HEK293T (cell line): ENCODE measurements around the gene PTPRM.

ENCODE experiments used
- CTCF ChIA-PET: fragments of 350-600 bp; formaldehyde crosslinking; extraction: SDS; loops from one replicate; lab custom pipeline; 2021; ENCODE audit warnings: antibody characterized with exemption, inconsistent platforms; lab: Yijun Ruan, JAX
- POLR2A ChIA-PET: fragments of 350-600 bp; formaldehyde crosslinking; extraction: SDS; loops from one replicate; lab custom pipeline; 2020; ENCODE audit warnings: antibody characterized with exemption, inconsistent platforms; lab: Yijun Ruan, JAX
- DNase-seq: peaks from one replicate; pipeline ENCODE4 v3.0.0; 2012; ENCODE audit warnings: mixed read lengths; ENCODE audit errors: extremely low spot score
- ARNT ChIP-seq: fragments of 450-650 bp; IDR thresholded peaks from 2 replicates; pipeline ENCODE4 v1.6.1; 2017; ENCODE audit warnings: mild to moderate bottlenecking
- BHLHE40 ChIP-seq: fragments of 450-650 bp; IDR thresholded peaks from 2 replicates; pipeline ENCODE4 v1.6.1; 2016; ENCODE audit warnings: mild to moderate bottlenecking, moderate library complexity, borderline replicate concordance
- CTBP1 ChIP-seq: fragments of 450-650 bp; IDR thresholded peaks from 2 replicates; pipeline ENCODE4 v1.6.1; 2016; ENCODE audit warnings: borderline replicate concordance
- ELF4 ChIP-seq: fragments of 450-650 bp; IDR thresholded peaks from 2 replicates; pipeline ENCODE4 v1.6.1; 2017; ENCODE audit warnings: antibody characterized with exemption
- FOXA1 ChIP-seq: fragments of 450-650 bp; IDR thresholded peaks from 2 replicates; pipeline ENCODE4 v1.6.1; 2016; ENCODE audit warnings: mild to moderate bottlenecking
- FOXK2 ChIP-seq: fragments of 450-650 bp; IDR thresholded peaks from 2 replicates; pipeline ENCODE4 v1.6.1; 2016; ENCODE audit warnings: mild to moderate bottlenecking
- FOXM1 ChIP-seq: fragments of 450-650 bp; IDR thresholded peaks from 2 replicates; pipeline ENCODE4 v1.6.1; 2017; ENCODE audit warnings: mild to moderate bottlenecking, borderline replicate concordance
- HDGF ChIP-seq: fragments of 450-650 bp; IDR thresholded peaks from 2 replicates; pipeline ENCODE4 v1.6.1; 2017; ENCODE audit warnings: antibody characterized with exemption, borderline replicate concordance
- L3MBTL2 ChIP-seq: fragments of 450-650 bp; conservative IDR thresholded peaks from 2 replicates; pipeline ENCODE4 v1.6.1; 2016; ENCODE audit warnings: mild to moderate bottlenecking
- LEF1 ChIP-seq: fragments of 450-650 bp; IDR thresholded peaks from 2 replicates; pipeline ENCODE4 v1.6.1; 2017; ENCODE audit warnings: mild to moderate bottlenecking, borderline replicate concordance
- NFRKB ChIP-seq: fragments of 450-650 bp; IDR thresholded peaks from 2 replicates; pipeline ENCODE4 v1.6.1; 2016; ENCODE audit warnings: mild to moderate bottlenecking, moderate library complexity
- SP1 ChIP-seq: fragments of 450-650 bp; IDR thresholded peaks from 2 replicates; pipeline ENCODE4 v1.6.1; 2017
- SUZ12 ChIP-seq: fragments of 450-650 bp; IDR thresholded peaks from 2 replicates; pipeline ENCODE4 v1.6.1; 2016; ENCODE audit warnings: mild to moderate bottlenecking
- TARDBP ChIP-seq: fragments of 450-650 bp; IDR thresholded peaks from 2 replicates; pipeline ENCODE4 v1.6.1; 2016
- ZNF384 ChIP-seq: fragments of 450-650 bp; IDR thresholded peaks from 2 replicates; pipeline ENCODE4 v1.6.1; 2016
- TF ChIP-seq, protein P1 (sequence below): fragments of 450-650 bp; IDR thresholded peaks from 2 replicates; pipeline ENCODE4 v1.6.1; 2016

Gene PTPRM

DNA sequence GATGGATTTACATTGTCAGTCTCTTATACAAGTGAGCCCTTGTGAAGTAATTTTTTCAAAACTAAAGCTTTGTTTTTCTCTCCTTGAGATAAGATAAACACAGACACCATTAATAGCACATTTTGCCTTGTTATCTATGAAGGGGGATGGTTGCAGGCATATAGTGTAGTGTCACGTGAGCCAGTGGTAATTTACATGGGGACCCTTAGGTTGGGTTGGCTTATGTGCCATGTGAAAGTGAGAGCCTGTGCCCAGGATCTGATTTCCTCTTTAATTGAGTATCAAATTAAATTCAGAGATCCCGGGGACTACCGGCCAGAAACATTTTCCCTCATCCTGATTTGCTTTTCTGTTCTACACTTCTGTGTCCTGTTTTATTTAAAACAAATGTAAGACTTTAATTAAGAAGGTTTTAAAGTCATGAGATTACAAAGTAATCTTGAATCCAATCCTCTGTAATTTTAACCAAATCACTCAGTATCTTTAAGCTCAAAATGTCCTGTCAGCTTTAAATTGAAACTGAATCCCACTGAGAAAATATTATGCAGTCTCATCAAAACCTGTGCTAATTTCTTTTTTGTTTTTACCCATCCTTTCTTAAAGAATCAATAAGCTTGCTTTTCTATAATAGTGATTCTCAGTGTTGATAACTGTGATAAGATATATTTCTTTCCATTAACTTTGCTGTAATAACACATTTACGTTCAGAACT is 63.8 kb downstream of the PTPRM start:
- no peak for DNase-seq
- ChIA-PET POLR2A (no interaction called here), CTCF (interaction anchor here (0.6 to 0.7 kb wide), 2 partner anchors 10 to 1099 kb away, joined by 3 read pairs; no protein-coding TSS in a partner anchor)
- no peak for TF ChIP-seq ARNT

DNA sequence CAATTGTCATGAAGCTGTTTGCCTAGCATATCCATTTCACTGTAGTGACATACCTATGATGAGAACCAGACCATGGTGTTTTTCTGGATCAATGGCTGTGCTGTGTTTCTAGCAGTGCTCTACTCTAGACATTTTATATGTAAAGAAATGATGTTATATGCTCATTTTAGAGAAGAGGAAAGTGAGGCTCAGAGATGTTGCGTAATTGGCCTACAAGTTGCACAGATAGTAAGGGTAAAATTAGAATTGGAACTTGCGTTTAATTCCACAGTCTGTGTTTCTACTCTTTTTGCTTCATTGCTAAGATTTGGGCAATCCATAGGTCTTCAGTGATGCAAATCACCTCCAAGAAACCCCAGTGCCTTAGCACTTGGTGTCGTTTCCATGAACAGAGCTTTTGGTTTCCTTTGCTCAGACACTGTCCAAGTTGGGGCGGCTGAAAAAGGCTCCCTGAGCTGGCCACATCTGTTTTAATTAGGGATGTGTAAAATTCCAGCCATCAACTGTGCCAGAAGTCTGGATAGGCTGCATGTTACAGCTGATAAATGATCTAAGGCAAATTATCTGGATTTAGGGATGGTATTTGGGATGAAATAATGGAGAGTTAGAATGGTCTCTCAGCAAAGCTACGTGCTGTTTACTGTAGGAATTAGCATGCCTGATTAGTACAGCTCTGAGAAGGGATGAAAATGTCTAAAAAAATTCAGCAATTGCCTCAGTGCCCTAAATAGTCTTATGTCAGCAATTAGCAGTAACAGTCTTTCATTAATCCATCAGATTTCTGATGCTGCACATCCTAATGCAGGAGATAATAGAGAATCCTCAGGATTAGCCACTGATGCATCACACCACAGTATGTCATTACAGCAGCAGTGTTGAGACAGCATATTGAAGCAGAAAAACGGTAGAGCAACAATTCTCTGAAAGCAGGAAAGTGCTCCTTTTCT is 65.3 kb downstream of the PTPRM start:
- TF ChIP-seq ARNT (no peak), BHLHE40 (no peak), TARDBP (no peak), ELF4 (no peak), CTBP1 (no peak), FOXM1 (no peak), FOXA1 (no peak), HDGF (no peak), SUZ12 (no peak)
- ChIA-PET CTCF (no interaction called here), POLR2A (no interaction called here)
- DNase-seq, result no peak

DNA sequence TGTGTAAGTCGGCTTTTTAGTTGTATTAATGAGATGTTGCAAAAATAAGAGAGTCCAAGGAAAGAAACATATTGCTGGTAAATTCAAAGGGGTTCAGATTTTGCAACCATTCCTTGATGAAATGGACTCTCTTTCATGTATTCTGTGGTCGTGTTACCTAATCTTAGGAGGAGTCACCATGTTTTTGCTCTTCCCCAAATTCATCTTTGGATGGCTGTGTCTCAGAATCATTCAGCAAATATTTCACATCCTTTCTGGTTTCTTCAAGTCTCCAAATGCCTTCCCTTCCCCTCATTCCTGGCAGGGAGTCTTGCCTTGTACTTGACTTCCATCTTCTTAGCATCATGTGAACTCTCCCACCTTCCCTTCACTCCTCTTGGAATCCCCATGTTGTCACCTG is 66.1 kb downstream of the PTPRM start:
- TF ChIP-seq NFRKB, result no peak
- no peak for TF ChIP-seq SUZ12
- no peak for TF ChIP-seq FOXK2
- no peak for TF ChIP-seq BHLHE40
- no peak for TF ChIP-seq CTBP1
- no peak for TF ChIP-seq TARDBP
- no peak for TF ChIP-seq ARNT
- TF ChIP-seq FOXA1, result no peak
- no peak for TF ChIP-seq ZNF384
- no peak for TF ChIP-seq SP1
- TF ChIP-seq L3MBTL2, result no peak
- no peak for TF ChIP-seq ELF4
- TF ChIP-seq, protein P1, sequence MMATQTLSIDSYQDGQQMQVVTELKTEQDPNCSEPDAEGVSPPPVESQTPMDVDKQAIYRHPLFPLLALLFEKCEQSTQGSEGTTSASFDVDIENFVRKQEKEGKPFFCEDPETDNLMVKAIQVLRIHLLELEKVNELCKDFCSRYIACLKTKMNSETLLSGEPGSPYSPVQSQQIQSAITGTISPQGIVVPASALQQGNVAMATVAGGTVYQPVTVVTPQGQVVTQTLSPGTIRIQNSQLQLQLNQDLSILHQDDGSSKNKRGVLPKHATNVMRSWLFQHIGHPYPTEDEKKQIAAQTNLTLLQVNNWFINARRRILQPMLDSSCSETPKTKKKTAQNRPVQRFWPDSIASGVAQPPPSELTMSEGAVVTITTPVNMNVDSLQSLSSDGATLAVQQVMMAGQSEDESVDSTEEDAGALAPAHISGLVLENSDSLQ, result no peak
- no peak for TF ChIP-seq LEF1
- ChIA-PET CTCF (no interaction called here), POLR2A (no interaction called here)
- no peak for DNase-seq

DNA sequence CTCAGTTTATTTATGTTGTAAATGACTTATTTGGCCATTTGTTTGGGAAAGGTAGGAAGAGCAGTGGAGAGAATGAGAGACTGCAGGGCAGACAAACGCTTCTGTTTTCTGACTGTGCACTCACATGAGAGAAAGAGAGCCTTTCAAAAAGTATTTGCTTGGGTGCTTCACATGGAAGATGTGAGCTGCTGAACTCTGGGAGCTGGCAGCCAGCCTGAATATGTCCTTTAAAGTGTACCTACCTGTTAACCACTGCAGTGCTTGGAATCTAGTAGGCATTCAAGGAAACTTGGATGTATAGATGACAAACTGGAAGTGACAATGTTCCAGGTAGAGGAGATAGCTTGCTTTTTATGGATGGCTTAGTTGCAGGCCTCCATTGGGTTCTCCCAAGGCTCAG is 68.8 kb downstream of the PTPRM start:
- TF ChIP-seq TARDBP (no peak), BHLHE40 (no peak), CTBP1 (no peak), FOXK2 (no peak), ZNF384 (no peak), L3MBTL2 (no peak), SUZ12 (no peak), ARNT (no peak), FOXM1 (no peak), SP1 (no peak), HDGF (no peak), LEF1 (no peak)
- TF ChIP-seq, protein P1, result no peak
- ChIA-PET CTCF (no interaction called here), POLR2A (no interaction called here)
- DNase-seq, result no peak

DNA sequence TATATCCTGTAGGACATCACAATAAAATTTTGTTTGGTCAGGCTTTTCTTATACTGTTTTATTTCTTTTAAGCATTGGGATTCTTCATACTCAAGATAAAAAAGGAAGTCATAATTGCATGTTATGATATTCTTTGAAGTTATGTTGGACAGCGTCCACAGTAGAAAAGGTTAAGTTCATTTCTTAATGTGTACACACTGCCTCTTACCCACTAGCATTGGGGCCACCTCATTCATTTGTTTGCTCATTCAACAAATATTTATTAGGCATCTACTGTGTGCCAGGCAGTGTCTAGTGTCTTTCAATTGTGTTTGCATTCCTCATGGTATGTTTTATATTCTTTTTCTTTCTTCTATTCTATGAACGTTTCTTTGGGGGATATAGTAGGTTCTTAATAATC is 70.2 kb downstream of the PTPRM start:
- POLR2A ChIA-PET, result no interaction called here
- CTCF ChIA-PET, result no interaction called here
- no peak for DNase-seq
- TF ChIP-seq LEF1, result no peak
- TF ChIP-seq, protein P1, result no peak
- no peak for TF ChIP-seq ZNF384
- TF ChIP-seq L3MBTL2, result no peak
- TF ChIP-seq FOXA1, result no peak
- TF ChIP-seq TARDBP, result no peak
- TF ChIP-seq FOXK2, result no peak
- TF ChIP-seq ARNT, result no peak
- no peak for TF ChIP-seq HDGF
- no peak for TF ChIP-seq FOXM1
- no peak for TF ChIP-seq CTBP1
- TF ChIP-seq SP1, result no peak
- TF ChIP-seq SUZ12, result no peak
- TF ChIP-seq NFRKB, result no peak
- no peak for TF ChIP-seq BHLHE40
- no peak for TF ChIP-seq ELF4

DNA sequence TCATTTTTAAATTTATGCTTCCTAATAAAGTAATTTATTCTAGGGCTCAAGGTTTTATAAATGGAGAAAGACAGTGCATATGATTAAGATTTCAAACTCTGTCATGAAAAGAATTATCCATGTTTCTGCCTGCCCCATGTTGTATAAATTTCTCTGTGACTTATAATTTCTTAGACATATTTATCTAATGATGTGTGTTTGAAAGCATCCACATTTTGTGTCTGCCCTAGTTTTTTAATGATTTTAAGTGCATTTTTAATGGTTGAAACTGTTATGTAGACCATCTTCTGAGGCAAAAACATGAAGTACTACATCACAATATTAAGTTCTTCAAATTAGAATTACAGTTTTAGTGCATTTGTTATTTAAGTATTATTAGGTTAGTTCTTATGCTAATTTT is 71.2 kb downstream of the PTPRM start:
- DNase-seq, result no peak
- ChIA-PET POLR2A (no interaction called here), CTCF (no interaction called here)
- TF ChIP-seq TARDBP, result no peak
- TF ChIP-seq FOXM1, result no peak
